ENCODE results near the gene MYH7.
"Not testable (repeated sequence)": the region's sequence is repeated elsewhere in the genome, so short reads cannot be mapped to it uniquely, and the experiment has no call there.

MYH7 gene

DNA sequence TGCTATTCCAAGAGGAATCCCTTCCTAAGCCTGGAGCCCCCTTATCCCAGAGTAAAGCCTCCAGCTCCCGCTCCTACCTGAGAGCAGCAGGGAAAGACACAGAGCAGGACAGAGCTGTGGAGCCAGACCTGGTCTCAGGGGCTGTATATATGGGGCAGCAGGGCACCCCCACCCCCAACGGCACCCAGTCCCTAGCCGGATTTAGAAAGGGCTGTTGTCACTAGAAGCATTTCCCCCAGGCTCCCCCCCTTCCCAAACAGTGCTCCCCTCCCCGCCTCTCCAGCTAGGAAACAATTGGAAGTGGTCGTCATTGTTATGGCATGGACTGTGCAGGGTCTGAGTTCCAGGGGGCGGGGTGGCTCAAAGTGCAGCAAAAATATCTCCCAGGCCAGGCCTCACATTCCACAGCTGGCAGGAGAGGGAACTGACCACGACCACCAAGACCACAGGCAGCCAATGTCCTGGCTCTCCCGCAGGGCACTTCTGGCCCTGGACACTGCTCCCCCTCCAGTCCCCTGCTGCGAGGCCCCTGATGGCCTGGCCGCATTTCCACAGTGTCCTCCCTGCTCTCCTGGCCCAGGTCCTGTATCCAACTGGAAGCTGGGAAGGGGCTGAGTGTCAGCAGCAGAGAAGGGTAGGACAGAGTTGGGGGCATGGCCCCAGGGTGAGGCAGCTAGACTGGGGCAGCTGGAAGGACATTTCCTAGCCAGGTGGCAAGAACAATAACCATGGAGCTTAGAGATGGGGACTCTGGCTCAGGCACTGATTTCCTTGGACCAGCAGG, at the start of gene MYH7:
TSS of gene MYH7 (minus strand) at position 118 of the 784 bp plus-strand sequence. CDS start 1,928 bp downstream, outside the sequence.
- no peak for DNase-seq (ENCODE audit: low read depth)

DNA sequence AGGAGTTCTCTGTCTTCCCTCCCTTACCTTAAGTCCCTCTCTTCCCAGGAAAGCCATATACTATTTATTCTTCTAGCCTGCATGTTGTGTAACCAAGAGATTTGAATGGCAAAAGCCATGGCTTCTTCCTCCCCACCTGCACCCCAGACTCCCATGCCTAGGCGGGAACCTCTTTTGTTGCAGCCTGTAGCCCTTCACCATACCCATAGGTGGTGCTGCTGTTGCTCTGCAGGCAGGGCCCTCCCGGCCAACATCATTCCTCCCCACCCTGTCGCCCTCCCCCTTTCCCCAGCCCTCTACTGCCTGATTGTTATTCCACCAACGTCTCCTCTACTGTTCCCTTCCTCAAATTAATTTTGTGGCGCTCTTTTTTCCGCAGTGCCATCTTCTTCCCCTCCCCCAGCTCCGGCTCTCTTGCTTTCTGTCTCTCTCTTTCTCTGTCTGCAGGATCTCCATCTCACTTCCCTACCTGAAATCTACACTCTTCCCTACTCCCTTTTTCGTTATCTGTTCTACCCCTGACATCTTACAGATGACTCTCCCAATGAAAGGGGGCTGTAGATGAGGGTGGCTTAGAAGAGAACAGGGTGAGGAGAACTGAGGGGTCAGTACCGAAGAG, 47.9 kb upstream of the MYH7 start:
- DNase-seq (ENCODE audit: low read depth): no peak

DNA sequence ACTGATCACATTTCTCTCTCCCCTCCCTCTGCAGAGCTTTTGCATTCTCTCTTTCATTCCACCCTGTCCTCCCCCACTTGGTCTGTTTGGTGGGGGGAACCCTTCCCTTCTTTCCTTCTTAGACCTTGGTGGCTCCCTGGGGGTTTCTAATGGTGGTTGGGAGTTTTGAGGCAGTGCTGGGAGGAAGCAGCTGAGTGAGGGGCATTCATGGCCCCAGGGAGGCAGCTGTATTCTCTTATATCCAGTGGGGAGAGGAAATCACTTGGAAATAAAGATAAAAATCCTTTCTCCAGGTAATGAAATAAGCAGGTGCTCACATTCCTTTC, 47.3 kb upstream of the MYH7 start:
- DNase-seq (ENCODE audit: low read depth): no peak

DNA sequence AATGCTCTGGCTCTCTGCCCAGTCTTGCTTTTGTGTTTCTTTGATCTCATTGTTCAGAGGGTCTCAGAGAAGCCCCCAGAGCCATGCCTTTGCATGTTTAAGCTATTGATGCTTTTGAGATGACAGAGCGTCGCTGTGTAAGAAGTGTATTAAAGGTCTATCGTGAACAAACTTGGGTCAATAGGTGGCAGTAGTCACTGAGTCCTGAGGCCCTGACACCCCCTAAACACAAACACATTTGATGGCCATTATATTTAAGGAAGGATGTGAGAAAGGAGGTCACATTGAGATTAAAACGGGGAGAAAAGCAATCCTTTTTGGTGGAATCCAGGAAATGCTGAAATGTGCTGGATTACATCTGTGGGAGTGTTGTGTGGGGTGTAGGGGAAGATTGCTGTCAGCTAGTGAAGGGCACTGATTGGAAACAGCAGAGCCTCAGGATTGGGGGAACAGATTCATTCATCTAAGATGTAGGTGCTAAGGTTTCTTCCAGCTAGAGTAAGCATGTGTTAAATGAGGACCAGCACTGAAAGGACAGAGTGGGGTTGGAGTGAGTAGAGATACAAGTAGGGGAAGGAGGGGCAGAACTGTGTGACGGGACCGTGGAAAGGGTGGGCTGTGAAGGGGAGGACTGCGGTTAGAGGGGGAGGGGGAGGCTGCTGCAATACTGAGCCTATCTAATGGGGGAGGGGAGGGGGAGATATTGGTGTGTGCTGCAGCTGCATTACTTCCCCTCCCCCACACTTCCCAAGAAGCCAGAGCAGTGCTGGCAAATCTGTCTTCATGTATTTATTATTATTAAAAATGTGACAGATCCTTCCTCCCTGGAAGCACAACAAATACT, 46.7 kb upstream of the MYH7 start:
- no peak for DNase-seq (ENCODE audit: low read depth)

DNA sequence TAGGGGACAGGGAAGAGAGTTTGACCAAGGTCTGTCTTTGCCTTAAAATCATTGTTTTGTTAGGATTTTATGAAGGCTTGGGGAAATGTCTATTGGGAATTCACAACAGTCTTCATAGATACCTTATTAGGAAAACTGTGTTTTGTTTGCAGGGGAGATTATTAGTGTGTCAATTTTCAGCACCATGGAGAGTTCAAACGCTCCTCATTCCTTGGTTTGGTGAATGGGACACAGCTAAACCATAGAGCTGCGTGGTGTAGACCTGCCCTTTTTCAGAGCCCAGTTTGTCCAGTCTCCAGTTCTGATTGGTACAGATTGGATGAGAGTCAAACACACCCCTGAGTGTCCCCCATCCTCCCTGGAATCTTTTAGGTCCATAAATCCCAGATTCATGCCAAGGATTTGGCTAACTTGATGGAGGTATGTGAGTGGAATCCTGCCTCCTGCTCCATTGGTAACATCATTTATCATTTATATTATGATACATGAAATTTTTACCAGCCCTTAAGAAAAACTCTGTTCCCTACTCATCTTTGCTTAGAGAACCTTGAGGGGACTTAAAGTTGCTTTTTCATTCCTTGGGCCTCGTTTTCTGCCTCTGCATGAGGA, 46.0 kb upstream of the MYH7 start:
- no peak for DNase-seq (ENCODE audit: low read depth)

DNA sequence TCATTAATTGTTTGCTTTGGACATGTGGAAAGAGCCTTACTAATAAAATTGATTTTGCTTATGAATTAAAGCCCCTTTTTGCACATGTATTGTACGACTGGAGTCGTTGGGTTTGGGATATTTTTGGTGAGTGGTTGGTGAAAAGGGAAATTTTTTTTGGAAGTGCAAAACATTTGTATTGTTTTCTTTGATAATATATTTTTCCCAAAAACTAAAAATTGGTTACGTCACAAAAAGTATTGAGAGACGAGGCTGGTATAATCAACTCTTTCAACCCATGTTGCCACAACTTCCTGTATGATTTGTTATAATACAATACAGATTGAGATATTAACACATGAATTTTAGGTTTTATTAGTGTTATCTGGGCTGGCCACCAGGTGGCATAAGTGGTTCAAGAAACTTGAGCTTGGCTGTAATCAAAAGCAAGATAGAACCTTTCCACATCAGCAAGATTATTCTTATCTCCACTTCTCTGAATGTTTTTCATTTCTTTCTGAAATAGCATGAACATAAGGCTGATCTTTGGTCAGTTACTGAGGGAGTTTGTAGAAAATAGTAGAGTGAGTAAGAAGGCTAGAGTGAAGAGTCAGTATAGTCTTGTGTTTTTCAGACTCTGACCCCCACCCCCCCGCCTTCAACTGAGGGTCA, 42.8 kb upstream of the MYH7 start:
- peak; percentile 22 for DNase-seq (ENCODE audit: low read depth)

DNA sequence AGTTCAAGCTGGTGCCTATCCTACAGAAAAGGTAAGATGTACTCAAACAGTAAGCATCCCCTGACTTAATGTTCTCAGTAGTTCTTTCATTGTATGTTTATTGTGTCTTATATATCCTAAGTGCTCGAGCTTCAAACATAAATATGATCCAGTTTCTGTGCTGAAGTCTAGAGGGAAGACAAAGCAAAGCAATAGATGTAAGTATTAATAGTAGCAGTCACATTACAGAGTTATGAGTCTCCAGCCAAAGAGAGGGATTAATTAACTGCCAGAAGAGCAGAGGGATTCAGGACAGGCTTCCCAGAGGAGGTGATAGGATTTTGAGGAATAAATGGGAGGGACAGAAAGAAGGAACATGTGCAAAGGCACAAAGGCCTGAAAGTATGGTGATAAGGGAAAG, 35.5 kb upstream of the MYH7 start:
- DNase-seq (ENCODE audit: low read depth): no peak

DNA sequence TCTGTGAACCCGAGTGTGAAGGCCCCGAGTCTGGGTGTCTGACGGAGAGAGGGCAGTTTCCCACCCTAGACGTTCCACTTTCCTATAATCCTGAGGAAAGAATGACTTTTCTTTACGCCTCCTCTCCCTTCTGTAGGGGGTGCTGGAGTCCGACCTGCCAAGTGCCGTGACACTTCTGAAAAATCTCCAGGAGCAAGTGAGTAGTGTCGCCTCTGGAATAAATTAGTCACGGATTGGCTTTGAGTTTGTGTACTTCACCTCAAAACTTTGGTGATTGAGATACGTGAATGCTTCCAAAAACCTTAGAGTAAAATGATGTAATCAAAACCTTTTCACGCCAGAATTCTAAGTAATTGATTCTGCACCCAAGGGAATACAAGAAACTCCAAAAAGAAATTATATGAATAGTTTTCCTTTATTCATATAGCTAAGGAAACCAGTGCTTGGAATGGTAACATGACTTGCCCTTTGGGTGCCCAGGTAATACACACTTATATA, 34.5 kb upstream of the MYH7 start:
- DNase-seq (ENCODE audit: low read depth): no peak

DNA sequence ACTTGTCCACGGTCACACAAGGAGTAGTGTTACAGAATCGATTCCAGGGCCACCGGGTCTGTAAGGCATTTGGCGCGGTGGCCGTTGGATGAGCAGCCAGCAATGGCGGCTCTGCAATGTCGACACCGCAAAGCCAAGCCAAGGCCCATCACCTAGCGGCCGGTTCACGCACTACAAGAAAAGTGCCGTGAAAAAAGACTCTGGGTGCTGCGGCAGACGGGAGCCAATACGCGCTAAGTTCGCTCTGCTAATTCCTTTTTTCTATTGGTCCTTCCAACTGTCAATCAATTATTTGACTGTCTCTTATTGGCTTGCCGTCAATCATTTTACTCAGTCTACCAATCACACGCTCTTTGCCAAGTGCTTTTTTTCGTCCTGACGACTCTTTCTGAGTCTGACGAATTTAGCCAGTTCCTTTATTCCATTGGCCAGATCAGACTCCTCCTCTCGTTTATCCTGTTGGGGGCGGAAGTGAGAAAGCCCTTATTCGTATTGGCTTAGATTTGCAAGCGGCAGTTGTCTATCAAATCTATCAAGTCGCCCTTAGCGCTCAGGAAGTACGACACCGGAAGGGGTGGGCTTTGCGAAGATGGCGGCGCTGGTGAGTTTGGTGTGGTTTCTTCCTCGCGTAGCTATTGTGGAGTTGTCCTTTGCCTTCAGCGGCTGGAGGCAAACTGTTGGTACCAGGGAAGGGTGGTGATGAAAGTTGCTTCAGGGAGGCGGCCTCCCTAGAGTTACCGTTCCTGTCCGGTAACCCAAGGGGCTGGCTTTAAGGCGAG, 33.9 kb upstream of the MYH7 start, which contains the start of gene NGDN:
TSS of gene NGDN (plus strand) at position 577 of the 779 bp plus-strand sequence. CDS start at position 590, 13 bp downstream.
- DNase-seq (ENCODE audit: low read depth): peak; percentile 77

DNA sequence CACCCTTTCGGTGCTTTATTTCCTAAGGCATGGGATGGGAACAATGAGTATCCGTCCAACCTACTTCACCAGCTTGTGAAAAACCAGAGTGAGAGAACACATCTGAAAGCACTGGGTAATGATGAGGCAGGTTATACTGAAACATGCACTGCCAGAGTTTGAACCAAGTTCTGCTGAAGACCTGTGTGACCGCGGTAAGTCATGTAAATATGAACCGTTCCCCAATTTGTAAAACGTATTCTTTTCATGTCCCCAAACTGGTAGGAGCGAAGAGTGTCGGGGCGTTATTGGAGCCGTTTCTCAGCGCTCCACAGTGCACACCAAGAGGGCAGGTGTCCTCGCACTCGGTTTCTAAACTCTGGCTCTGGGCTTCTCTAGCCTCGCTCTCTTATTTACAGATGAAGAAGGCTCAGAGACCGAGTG, 33.3 kb upstream of the MYH7 start:
- DNase-seq (ENCODE audit: low read depth): no peak

DNA sequence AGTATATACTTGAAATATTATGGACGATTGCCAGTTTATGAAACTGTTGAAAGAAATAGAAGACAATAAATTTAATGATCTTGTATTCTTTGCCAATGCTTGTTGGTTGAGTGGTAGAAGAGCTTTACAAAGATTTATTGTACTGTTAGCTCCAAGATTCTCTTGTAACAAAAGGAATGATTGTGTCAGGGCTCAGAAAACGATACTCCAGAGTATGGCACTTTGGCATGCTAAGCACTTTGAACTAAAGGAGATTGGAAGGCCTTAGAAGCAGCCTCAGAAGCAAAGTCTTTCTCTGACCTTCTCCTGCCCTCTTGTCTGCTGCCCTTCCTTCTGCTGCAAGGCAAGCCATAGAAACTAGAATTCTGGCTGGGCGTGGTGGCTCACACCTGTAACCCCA, 29.8 kb upstream of the MYH7 start:
- DNase-seq (ENCODE audit: low read depth): no peak

DNA sequence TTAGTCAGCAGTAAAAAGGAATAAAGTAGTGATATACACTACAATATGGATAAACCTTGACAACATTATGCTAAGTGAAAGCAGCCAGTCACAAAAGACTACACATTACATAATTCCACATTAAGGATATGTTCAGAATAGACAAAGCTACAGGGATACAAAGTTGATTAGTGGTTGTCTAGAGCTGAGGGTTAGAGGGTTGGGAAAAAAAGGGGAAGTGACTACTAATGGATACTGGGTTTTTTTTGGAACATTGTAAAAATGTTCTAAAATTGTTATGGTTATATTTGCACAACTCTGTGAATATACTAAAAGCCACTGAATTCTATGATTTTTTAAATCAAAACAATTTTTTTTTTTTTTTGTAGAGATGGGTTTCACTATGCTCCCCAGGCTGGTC, 29.2 kb upstream of the MYH7 start:
- DNase-seq (ENCODE audit: low read depth): no peak

DNA sequence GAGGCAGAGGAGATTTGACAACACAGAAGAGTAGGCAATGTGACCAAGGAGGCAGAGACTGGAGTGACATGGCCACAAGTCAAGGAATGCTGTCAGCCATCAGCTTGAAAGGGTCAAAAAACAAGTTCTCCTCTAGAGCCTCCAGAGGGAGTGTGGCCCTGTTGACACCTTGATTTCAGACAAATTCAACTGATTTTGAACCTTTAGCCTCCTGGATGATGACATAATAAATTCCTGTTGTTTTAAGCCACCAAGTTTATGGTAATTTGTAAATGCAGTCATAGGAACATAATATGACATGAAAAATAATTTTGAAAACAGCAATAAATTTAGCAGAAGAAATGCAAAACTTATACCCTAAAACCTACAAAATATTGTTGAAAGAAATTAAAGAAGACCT, 25.5 kb upstream of the MYH7 start:
- DNase-seq (ENCODE audit: low read depth): no peak

DNA sequence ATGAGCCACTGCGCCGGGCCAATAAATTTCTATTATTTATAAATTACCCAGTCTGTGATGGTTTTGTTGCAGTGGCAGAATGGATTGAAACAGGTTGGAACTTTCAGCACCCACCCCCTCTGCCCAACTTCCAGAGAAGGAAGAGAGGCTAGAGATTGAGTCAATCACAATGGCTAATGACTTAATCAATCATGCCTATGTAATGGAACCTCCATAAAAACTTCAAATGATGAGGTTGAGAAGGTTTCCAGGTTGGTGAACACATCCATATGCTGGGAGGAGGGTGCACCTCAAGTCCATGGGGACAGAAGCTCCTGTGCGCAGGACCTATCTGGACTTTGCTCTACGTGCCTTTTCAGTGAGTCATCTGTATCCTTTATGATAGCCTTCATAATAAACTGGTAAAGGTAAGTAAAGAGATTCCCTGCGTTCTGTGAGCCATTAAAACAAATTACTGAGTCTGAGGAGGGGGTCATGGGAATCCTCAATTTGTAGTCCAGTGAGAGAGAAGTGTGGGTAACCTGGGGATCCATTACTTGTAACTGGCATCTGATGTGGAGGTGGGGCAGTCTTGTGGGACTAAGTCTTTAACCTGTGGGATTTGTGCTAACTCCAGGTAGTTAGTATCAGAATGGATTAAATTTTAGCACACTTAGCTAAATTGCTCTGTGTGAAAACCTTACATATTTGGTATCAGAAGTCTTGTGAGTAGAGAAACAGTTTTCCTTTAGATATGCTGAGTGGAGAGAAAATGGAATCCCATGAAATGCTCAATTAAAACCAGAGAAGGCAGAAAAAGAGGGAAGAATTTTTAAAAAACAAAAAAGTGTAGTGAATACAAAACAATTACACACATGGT, 22.4 kb upstream of the MYH7 start:
- no peak for DNase-seq (ENCODE audit: low read depth)

DNA sequence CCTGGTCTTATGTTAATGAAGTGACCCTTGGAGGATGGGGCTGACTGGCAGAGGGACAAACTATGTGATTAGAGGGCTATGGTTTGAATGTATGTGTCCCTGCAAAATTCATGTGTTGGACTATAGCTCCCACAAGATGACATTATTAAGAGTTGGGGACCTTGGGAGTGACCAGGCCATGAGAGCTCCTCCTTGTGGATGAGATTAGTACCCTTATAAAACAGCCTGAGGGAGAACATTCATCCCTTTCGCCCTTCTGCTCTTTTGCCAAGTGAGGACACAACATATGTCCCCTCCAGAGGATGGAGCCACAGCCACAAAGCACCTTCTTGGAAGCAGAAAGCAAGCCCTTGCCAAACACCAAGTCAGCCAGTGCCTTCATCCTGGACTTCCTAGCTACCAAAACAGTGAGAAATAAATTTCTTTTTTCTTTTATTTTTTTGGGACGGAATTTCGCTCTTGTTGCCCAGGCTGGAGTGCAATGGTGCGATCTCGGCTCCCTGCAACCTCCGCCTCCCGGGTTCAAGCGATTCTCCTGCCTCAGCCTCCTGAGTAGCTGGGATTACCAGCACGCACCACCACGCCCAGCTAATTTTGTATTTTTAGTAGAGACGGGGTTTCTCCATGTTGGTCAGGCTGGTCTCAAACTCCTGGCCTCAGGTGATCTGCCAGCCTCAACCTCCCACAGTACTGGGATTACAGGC, 21.6 kb upstream of the MYH7 start:
- not testable (repeated sequence) for DNase-seq (ENCODE audit: low read depth)

DNA sequence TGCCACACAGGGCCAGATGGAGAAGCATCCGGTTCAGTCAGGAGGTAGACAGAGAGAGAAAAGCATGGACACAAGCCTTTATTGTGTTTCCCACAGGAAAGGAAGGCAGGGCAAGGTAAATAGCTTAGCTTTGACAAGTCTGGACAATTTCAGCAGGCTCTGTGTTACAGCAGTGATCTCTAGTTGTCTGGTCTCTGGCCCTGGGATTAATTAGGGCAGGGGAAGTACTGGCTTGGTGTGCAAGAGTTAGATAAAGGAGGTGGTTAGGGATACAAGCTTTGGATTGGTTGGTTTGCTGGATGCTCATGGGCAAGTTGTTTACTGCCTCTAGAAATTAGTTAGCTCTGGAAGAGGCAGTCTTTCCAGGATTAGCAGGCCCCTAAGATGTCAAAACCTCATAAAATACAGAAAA, 19.0 kb upstream of the MYH7 start:
- no peak for DNase-seq (ENCODE audit: low read depth)

DNA sequence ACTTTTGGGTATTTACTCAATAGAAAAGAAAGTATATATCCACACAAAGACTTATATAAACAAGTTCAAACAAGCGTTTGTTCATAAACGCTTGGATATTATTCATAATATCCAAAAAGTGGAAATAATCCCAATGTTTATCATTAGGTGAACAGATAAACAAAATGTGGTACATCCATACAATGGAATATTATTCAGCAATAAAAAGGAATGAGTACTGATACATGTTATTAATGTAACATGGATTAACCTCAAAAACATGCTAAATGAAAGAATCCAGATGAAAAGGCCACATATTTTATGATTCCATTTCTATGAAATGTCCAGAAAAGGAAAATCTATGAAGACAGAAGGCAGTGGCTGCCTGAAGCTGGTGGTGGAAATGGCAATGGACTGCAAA, 16.8 kb upstream of the MYH7 start:
- DNase-seq (ENCODE audit: low read depth): no peak

DNA sequence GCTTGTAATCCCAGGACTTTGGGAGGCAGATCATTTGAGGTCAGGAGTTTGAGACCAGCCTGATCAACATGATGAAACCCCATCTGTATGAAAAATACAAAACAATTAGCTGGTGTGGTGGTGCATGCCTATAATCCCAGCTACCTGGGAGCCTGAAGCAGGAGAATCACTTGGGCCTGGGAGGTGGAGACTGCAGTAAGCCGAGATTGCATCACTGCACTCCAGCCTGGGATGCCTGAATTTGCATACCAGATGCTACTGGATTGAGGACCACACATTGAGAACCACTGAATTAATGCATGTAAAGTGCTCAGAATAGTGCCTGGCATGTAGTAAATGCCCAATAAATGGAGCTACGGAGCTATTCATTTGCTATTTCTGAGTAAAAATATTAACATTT, 14.9 kb upstream of the MYH7 start:
- DNase-seq (ENCODE audit: low read depth): no peak

DNA sequence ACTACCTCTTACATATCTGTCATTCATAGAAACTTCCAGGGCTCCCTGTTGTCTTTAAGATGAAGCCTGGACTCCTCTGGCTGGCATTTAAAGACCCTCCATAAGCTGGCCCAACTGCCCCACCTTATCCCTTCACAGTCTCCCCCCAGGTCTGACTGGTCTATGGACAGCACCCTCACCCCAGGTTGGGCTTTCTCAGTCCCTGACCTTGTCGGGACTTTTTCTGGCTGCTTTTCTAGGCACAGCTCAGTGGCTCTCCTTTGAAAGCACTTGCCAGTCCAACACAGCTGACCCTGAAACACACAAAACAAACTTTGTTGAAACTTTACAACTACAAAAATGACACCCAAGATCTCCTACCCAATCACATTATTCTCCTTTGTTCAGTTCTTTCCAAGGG, 13.9 kb upstream of the MYH7 start:
- DNase-seq (ENCODE audit: low read depth): no peak

All from stimulated activated CD8-positive, alpha-beta memory T cell treated with anti-CD3 and anti-CD28 coated beads, Interleukin-12 subunit alpha, Interleukin-12 subunit beta, amount 100 ng/mL, for 4 hours (primary cell).